GM18526 (cell line): Measurements from ENCODE around the gene FTL.

Source experiments
- POLR2A ChIP-seq: IDR thresholded peaks from 3 replicates; pipeline ENCODE4 v1.6.1; 2011; ENCODE audit not compliant: insufficient read length; ENCODE audit errors: extremely low read depth

Gene FTL

GRCh38 chr19:48940902-48941301 lies 24.2 kb upstream of the FTL start:
- no peak for TF ChIP-seq POLR2A

- no peak for TF ChIP-seq POLR2A
These were observed 22.0 kb upstream of the FTL start for GRCh38 chr19:48943081-48943480.

DNA sequence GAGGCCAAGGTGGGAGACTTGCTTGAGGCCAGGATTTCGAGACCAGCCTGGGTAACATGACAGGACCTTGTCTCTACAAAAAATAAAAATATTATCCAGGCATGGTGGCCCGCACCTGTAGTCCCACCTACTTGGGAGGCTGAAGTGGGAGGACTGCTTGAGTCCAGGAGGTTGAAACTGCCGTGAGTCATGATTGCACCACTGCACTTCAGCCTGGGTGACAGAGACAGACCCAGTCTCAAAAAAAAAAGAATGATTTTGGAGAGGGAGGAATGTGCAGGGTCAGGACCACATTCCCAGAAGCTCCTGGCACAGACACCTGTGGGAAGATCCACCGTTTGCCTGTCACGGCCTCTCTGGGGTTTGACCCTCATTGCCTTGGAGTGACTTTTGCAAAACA lies 19.7 kb upstream of the FTL start:
- TF ChIP-seq POLR2A, result no peak

DNA sequence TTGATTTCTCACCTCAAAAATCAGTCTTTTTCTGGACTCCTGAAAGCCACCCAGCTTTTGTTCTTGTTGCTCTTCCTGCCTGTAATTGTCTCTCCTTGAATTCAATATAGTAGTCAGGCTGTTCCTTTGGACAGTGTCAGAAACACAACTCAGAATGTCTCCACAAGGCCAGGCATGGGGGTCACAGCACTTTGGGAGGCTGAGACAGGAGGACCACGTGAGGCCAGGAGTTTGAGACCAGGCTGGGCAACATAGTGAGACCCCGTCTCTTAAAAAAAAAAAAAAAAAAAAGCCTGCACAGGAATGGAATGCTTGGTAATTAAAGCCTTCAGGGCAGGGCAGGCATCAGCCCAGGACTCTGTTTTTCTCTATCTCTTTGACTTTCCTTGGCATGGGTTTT lies 19.3 kb upstream of the FTL start:
- TF ChIP-seq POLR2A, result no peak

DNA sequence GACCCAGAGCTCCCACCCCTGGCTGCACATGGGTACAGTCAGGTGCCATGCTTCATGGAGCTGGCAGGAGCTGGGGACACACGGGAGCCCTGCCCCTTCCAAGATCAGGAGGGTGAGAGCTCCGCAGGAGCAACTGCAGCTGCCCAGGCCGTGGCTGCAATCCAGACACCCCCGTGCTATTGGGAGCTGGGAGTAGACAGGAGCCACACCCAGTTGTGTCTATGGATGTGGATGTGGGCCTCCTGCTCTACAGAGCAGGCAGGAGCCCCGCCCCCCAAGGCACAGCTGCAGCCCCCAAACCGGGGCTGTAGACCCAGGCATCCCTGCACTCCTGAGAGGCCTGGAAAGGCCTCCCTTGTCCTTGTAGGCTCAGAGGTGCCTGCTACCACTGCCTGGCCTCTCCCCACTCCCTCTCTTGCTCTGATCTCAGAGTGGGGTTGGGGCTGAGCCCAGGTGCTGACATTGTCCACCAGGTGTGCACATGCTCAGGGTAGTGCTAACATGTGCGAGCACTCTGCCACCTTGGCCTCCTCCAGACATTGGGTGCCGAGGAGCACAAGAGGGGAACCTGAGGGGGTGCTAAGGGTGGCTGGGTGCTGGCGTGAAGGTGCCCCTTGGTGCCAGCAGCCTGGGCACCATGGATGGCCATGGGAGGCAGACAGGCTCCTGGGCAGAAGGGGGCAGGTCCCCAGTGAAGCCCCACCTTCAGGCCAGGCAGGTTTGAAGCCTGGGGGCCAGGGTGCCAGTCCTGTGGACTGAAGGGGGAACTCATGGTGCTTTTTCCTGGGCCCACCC lies 18.4 kb upstream of the FTL start:
- TF ChIP-seq POLR2A, result no peak

GRCh38 chr19:48947258-48947542 lies 17.9 kb upstream of the FTL start:
- no peak for TF ChIP-seq POLR2A

GRCh38 chr19:48950159-48950558 lies 14.9 kb upstream of the FTL start:
- no peak for TF ChIP-seq POLR2A

GRCh38 chr19:48950830-48951519 lies 14.1 kb upstream of the FTL start:
- no peak for TF ChIP-seq POLR2A

DNA sequence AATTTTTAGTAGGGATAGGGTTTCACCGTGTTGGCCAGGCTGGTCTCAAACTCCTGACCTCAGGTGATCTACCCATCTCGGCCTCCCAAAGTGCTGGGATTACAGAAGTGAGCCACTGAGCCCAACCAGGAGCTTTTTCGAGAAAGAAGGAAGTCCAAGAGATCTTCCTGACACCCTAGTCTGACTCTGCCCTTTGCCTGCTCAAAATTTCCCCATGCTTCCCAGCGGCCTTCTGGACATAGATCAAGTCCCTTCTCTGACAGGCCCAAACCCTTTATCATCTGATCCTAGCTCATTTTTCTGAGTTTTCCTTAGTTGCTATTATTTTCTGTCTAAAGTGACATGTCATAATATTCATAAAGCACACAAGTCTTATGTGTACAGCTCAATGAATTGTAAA lies 12.0 kb upstream of the FTL start:
- no peak for TF ChIP-seq POLR2A

DNA sequence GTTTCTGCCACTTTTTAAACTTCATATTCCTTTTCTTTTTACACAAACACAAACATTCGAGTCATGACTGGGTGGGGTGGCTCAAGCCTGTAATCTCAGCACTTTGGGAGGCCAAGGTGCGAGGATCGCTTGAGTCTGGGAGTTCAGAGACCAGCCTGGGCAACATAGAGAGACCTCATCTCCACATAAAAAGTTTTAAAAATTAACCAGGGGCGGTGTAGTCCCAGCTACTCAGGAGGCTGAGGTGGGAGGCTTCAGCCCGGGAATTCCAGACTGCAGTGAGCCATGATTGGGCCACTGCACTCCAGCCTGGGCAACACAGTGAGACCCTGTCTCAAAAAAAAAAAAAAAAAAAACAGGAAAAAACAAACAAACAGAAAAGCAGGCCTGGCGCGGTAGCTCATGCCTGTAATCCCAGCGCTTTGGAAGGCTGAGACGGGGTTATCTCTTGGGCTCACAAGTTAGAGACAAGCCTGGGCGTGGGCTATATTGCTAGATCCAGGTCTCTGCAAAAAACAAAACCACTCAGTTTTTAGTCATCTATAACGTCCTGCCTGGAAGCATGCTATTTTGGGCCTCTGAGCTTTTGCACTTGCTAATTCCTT lies 11.0 kb upstream of the FTL start:
- TF ChIP-seq POLR2A, result no peak

DNA sequence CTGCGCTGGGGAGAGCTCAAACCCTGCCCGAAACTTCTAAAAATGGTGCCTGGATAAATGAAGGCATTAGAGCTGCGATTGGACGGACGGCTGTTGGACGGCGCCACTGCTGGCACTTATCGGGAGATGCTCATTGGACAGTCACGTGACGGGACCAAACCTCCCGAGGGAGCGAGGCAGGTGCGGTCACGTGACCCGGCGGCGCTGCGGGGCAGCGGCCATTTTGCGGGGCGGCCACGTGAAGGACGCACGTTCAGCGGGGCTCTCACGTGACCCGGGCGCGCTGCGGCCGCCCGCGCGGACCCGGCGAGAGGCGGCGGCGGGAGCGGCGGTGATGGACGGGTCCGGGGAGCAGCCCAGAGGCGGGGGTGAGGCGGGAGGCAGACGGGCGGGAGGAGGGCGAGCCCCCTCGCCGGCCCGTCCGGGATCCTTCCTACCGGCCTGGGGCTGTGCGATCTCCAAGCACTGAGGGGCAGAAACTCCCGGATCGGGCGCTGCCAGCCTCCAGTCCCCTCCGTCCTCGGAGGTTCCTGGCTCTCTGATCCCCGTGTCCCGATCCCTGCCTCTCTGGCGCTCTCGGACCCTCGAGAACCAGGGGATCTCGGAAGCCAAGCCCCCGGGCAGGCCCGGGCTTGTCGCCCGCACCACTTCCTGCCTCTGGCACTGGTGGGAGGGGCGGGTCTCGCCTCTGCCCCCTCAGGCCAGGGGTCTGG lies 10.4 kb upstream of the FTL start, which contains the start of gene BAX:
TSS of gene BAX (plus strand) at position 281 of the 713 bp plus-strand sequence. CDS start at position 335, 54 bp downstream.
- peak; percentile 82 for TF ChIP-seq POLR2A

DNA sequence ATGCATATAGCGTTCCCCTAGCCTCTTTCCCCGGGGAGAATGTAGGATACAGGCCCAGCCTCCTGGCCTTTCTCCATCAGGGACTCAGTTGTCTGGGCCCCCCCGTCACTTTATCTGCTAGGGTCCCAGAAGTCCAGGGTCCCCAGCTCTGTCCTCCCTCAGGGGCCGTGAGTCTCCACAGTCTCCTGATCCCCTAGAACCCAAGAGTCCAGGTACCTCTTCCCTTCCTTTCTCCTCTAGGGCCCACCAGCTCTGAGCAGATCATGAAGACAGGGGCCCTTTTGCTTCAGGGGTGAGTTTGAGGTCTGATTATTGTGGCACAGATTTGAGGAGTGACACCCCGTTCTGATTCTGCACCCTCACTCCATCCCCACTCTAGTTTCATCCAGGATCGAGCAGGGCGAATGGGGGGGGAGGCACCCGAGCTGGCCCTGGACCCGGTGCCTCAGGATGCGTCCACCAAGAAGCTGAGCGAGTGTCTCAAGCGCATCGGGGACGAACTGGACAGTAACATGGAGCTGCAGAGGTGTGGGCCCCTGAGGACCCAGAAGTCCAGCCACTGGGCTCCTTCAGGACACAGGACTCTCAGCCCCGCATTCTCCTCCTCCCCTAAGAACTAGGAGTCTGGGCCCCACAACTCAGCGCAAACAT lies 9.7 kb upstream of the FTL start:
- no peak for TF ChIP-seq POLR2A

DNA sequence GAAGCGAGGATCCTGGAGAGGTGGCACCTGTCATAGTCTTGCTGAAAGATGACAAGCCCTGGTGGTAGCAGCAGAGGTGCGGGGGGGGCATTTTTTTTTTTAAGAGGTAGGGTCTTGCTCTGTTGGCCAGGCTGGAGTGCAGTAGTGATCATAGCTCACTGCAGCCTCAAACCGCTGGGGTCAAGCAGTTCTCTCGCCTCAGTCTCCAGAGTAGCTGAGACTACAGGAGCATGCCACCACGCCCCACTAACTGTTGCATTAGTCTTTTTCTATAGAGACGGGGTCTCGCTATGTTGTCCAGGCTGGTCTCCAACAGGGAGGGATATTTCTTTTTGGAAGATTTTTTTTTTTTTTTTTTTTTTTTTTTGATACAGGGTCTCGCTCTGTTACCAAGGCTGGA lies 7.1 kb upstream of the FTL start:
- TF ChIP-seq POLR2A, result no peak

- no peak for TF ChIP-seq POLR2A
These were observed 5.5 kb upstream of the FTL start for GRCh38 chr19:48959341-48960239.
